ENCODE measurements around the gene OLFML2A. TPM values are rescaled to one million over a fixed set of nuclear protein-coding genes. Genes with fewer than 3 reads are reported as not detected.
"Not testable (repeated sequence)": the region's sequence is repeated elsewhere in the genome, so short reads cannot be mapped to it uniquely, and the experiment has no call there.

OLFML2A gene
- total RNA-seq, 1 experiment from 2014 or later = 12.0 TPM

- DNase-seq (ENCODE audit: low spot score) = no peak
Measured at GRCh38 chr9:124820698-124821623, 44.0 kb downstream of the OLFML2A start.

GRCh38 chr9:124828489-124829333 is 51.8 kb downstream of the OLFML2A start:
- DNase-seq (ENCODE audit: low spot score) = no peak

- DNase-seq (ENCODE audit: low spot score) = no peak
Measured at GRCh38 chr9:124829334-124829669, 52.4 kb downstream of the OLFML2A start.

- no peak for DNase-seq (ENCODE audit: low spot score)
Measured at GRCh38 chr9:124830593-124830992, 53.7 kb downstream of the OLFML2A start.

GRCh38 chr9:124831642-124832364 is 54.9 kb downstream of the OLFML2A start:
- no peak for DNase-seq (ENCODE audit: low spot score)

GRCh38 chr9:124834591-124834990 is 57.7 kb downstream of the OLFML2A start:
- peak; percentile 91 for DNase-seq (ENCODE audit: low spot score)

- peak; percentile 80 for DNase-seq (ENCODE audit: low spot score)
Measured at GRCh38 chr9:124835026-124835557, 58.2 kb downstream of the OLFML2A start.

- DNase-seq (ENCODE audit: low spot score) = not testable (repeated sequence)
Measured at GRCh38 chr9:124838132-124838531, 61.2 kb downstream of the OLFML2A start.

- DNase-seq (ENCODE audit: low spot score) = not testable (repeated sequence)
Measured at GRCh38 chr9:124838567-124839275, 61.8 kb downstream of the OLFML2A start.

GRCh38 chr9:124839612-124840299 is 62.8 kb downstream of the OLFML2A start:
- peak; percentile 46 for DNase-seq (ENCODE audit: low spot score)

- DNase-seq (ENCODE audit: low spot score) = no peak
Measured at GRCh38 chr9:124840300-124840833, 63.4 kb downstream of the OLFML2A start.

- no peak for DNase-seq (ENCODE audit: low spot score)
Measured at GRCh38 chr9:124841075-124841821, 64.3 kb downstream of the OLFML2A start.

- DNase-seq (ENCODE audit: low spot score) = no peak
Measured at GRCh38 chr9:124843456-124844034, 66.6 kb downstream of the OLFML2A start.

GRCh38 chr9:124844291-124844690 is 67.4 kb downstream of the OLFML2A start:
- no peak for DNase-seq (ENCODE audit: low spot score)

GRCh38 chr9:124846467-124846866 is 69.5 kb downstream of the OLFML2A start:
- DNase-seq (ENCODE audit: low spot score) = not testable (repeated sequence)

GRCh38 chr9:124846969-124847368 is 70.0 kb downstream of the OLFML2A start:
- no peak for DNase-seq (ENCODE audit: low spot score)

GRCh38 chr9:124849801-124850200 is 72.9 kb downstream of the OLFML2A start:
- no peak for DNase-seq (ENCODE audit: low spot score)

GRCh38 chr9:124852121-124852828 is 75.3 kb downstream of the OLFML2A start:
- DNase-seq (ENCODE audit: low spot score) = no peak

Data from A172 (cell line).